ENCODE results near the gene MAP4. TPM values are rescaled to one million over a fixed set of nuclear protein-coding genes. Genes with fewer than 3 reads are reported as not detected.

MAP4 gene
- total RNA-seq, 1 donor from 2014 or later = 142 TPM

DNA sequence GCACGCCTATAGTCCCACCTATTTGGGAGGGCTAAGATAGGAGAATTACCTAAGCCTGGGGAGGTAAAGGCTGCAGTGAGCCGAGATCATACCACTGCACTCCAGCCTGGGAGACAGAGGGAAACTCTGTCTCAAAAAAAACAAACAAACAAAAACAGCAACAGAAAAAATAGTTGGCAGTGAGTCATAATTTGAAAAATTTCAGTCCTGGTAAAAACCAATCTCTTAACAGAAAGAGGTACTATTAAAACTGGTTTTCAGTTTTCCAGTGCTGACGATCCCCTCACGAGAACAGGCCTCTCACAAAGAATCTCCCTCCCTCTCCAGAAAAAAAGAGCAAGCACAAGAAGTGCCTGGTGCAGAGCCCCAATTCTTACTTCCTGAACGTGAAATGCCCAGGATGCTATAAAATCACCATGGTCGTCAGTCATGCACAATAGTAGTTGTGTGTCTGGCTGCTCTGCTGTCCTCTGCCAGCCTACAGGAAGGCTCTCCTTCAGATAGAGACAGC lies 22.8 kb upstream of the MAP4 start:
- no peaks in the 10 kb centered on the region for H3K9me3 ChIP-seq
- no peak for TF ChIP-seq POLR2AphosphoS5 (IDR thresholded peaks at IDR 0.05; ENCODE audit: insufficient read depth in 1 of 2, low read depth in 1 of 2)
- TF ChIP-seq, protein P1, sequence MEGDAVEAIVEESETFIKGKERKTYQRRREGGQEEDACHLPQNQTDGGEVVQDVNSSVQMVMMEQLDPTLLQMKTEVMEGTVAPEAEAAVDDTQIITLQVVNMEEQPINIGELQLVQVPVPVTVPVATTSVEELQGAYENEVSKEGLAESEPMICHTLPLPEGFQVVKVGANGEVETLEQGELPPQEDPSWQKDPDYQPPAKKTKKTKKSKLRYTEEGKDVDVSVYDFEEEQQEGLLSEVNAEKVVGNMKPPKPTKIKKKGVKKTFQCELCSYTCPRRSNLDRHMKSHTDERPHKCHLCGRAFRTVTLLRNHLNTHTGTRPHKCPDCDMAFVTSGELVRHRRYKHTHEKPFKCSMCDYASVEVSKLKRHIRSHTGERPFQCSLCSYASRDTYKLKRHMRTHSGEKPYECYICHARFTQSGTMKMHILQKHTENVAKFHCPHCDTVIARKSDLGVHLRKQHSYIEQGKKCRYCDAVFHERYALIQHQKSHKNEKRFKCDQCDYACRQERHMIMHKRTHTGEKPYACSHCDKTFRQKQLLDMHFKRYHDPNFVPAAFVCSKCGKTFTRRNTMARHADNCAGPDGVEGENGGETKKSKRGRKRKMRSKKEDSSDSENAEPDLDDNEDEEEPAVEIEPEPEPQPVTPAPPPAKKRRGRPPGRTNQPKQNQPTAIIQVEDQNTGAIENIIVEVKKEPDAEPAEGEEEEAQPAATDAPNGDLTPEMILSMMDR (IDR thresholded peaks at IDR 0.05) = no peak
- no peak for TF ChIP-seq POLR2A (IDR thresholded peaks at IDR 0.05)
- H3K36me3 ChIP-seq = no peaks in the 10 kb centered on the region
- H3K4me3 ChIP-seq = no peak overlapping the region
- H3K27me3 ChIP-seq = no peaks in the 10 kb centered on the region
- intact Hi-C loops (cut with DNase I) = no loop called here
- no peak for DNase-seq (ENCODE audit: extremely low spot score in 2 of 2)
- H3K27ac ChIP-seq = peak overlapping the region; percentile 40
- H3K4me1 ChIP-seq = peaks cover 39% of the 10 kb centered on the region

DNA sequence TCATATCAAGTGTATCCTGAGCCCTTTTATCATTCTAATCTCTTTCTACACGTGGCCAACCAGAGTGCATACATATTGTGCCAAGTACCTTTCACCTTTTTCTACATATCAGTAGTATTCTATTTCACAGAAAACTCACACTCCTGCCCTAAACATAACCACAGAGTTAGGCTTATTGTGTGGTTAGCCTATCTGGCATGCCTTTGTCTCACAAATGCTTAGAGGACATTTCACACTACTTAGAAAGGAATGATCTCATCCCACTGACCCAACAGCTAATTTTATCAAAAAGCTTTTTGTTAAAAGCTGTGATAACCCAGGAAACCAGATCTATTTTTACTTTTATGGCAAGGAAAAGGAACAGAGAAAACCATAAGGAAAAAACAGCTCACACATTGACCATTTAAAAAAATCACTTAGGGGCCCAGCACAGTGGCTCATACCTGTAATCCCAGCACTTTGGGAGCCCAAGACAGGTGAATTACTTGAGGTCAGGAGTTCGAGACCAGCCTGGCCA lies 17.8 kb upstream of the MAP4 start:
- TF ChIP-seq, protein P1 (IDR thresholded peaks at IDR 0.05) = no peak
- TF ChIP-seq POLR2AphosphoS5 (IDR thresholded peaks at IDR 0.05; ENCODE audit: insufficient read depth in 1 of 2, low read depth in 1 of 2) (no peak), POLR2A (IDR thresholded peaks at IDR 0.05) (no peak)
- intact Hi-C loops (cut with DNase I) = no loop called here
- DNase-seq (ENCODE audit: extremely low spot score in 2 of 2) = no peak

DNA sequence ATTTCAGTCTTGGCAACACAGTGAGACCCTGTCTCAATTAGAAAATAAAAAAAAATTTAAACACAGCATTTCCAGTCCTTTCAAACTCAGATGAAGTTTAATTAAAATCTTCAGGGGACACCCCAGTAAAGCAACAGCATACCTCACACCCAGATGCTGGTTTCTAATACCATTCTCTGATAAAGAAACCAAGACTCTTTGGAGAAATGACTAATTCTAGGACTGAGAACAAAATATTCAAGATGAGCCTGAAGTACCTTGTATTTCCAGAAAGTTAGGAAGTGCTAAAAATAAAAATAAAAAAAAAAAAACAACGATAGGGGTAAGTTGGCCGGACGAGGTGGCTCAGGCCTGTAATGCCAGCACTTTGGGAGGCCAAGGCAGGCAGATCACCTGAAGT lies 14.0 kb upstream of the MAP4 start:
- Histone ChIP-seq H3K27me3 (no peaks in the 10 kb centered on the region), H3K4me3 (no peak overlapping the region), H3K9me3 (no peaks in the 10 kb centered on the region), H3K4me1 (peaks cover 55% of the 10 kb centered on the region), H3K27ac (no peak overlapping the region), H3K36me3 (no peaks in the 10 kb centered on the region)
- no peak for DNase-seq (ENCODE audit: extremely low spot score in 2 of 2)
- TF ChIP-seq POLR2AphosphoS5 (IDR thresholded peaks at IDR 0.05; ENCODE audit: insufficient read depth in 1 of 2, low read depth in 1 of 2) (no peak), POLR2A (IDR thresholded peaks at IDR 0.05) (no peak)
- TF ChIP-seq, protein P1 (IDR thresholded peaks at IDR 0.05) = no peak
- intact Hi-C loops (cut with DNase I) = no loop called here

More for the DNA sequence above, 17.8 kb upstream of the MAP4 start:
- no peaks in the 10 kb centered on the region for H3K9me3 ChIP-seq
- no peak overlapping the region for H3K4me3 ChIP-seq
- peaks cover 44% of the 10 kb centered on the region for H3K4me1 ChIP-seq
- H3K27ac ChIP-seq = no peak overlapping the region
- no peaks in the 10 kb centered on the region for H3K36me3 ChIP-seq
- H3K27me3 ChIP-seq = no peaks in the 10 kb centered on the region

DNA sequence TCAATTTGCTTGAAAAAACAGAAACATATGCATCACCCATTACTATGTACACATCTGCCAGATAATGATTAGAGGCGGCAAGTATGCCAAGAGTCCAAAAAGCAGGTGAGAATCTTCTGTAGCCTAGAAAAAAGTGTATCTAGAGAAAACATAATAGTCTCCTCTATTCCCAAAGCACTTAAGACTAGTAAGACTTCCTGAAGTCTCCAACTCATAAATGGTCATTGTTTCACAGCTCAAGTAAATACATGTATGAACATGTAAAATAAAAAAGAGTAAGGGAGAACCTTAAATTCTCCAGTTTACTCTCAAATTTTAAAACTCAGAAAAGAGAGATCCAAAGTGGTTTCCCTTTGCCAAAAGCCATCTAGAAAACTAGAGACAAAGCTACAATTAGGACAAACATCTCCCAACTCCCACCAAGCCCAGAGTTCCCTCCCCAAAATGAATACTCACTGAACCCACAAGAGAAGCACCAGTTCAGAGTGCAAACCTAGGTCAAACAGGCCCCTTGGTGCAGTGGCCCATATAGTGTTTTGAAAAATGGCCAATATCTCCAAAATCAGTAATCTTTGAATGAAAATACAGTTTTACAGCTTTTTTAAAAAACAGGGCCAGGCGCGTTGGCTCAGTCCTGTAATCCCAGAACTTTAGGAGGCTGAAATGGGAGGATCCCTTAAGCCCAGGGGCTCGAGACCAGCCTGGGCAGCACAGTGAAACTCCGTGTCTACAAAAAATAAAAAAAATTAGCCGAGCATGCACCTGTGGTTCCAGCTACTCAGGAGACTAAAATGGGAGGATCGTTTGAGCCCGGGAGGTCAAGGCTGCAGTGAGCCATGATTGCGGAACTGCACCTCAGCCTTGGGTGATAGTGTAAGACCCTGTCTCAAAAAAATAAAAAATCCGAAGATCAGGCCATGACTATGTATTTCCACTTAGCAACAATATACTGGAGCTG lies 11.0 kb upstream of the MAP4 start:
- intact Hi-C loops (cut with DNase I) = no loop called here

More for the DNA sequence above, 11.0 kb upstream of the MAP4 start:
- H3K9me3 ChIP-seq = no peaks in the 10 kb centered on the region
- H3K4me3 ChIP-seq = no peak overlapping the region
- H3K27ac ChIP-seq = no peak overlapping the region
- H3K27me3 ChIP-seq = no peaks in the 10 kb centered on the region
- H3K36me3 ChIP-seq = no peaks in the 10 kb centered on the region
- TF ChIP-seq POLR2A (IDR thresholded peaks at IDR 0.05) (no peak), POLR2AphosphoS5 (IDR thresholded peaks at IDR 0.05; ENCODE audit: insufficient read depth in 1 of 2, low read depth in 1 of 2) (no peak)
- TF ChIP-seq, protein P1 (IDR thresholded peaks at IDR 0.05) = no peak
- H3K4me1 ChIP-seq = peaks cover 52% of the 10 kb centered on the region
- DNase-seq (ENCODE audit: extremely low spot score in 2 of 2) = no peak
